Endodermal cell (in vitro differentiated cells): ENCODE data around the gene TMC7. TPM values are rescaled to one million over a fixed set of nuclear protein-coding genes. Genes with fewer than 3 reads are reported as not detected.

ENCODE experiments used
- DNase-seq: peaks from one replicate; pipeline ENCODE4 v3.0.0-alpha.2; 2017
- H3K27ac ChIP-seq: 2 replicates; pipeline ENCODE4 v1.5.1; 2013; ENCODE audit warnings: mild to moderate bottlenecking, low read depth, low read length, moderate library complexity
- H3K27me3 ChIP-seq: 2 replicates; pipeline ENCODE4 v1.6.1; 2013; ENCODE audit warnings: mild to moderate bottlenecking, low read length, moderate library complexity; ENCODE audit not compliant: insufficient read depth, control insufficient read depth, poor library complexity, severe bottlenecking
- H3K36me3 ChIP-seq: 2 replicates; pipeline ENCODE4 v1.7.0; 2013; ENCODE audit warnings: mild to moderate bottlenecking, low read length, moderate library complexity; ENCODE audit not compliant: control insufficient read depth, insufficient read depth
- H3K4me1 ChIP-seq: one replicate; pipeline ENCODE4 v1.7.0; 2013; ENCODE audit warnings: low read length; ENCODE audit not compliant: control insufficient read depth, insufficient read depth
- H3K4me3 ChIP-seq: 2 replicates; pipeline ENCODE4 v1.5.1; 2013; ENCODE audit warnings: mild to moderate bottlenecking, low read length, moderate library complexity
- H3K9ac ChIP-seq: 2 replicates; pipeline ENCODE4 v1.6.1; 2013; ENCODE audit warnings: mild to moderate bottlenecking, low read length, moderate library complexity; ENCODE audit not compliant: poor library complexity, severe bottlenecking; ENCODE audit errors: extremely low read depth
- H3K9me3 ChIP-seq: 2 replicates; pipeline ENCODE4 v1.6.1; 2013; ENCODE audit warnings: mild to moderate bottlenecking, low read length, moderate library complexity; ENCODE audit not compliant: control insufficient read depth
- H3K27ac Mint-ChIP-seq: 2 replicates; pipeline ENCODE4 v1.8.0; 2020; ENCODE audit warnings: mixed read lengths
- H3K27me3 Mint-ChIP-seq: 2 replicates; pipeline ENCODE4 v1.8.0; 2021; ENCODE audit warnings: mild to moderate bottlenecking, mixed read lengths; ENCODE audit not compliant: insufficient read depth
- H3K36me3 Mint-ChIP-seq: 2 replicates; pipeline ENCODE4 v1.8.0; 2020; ENCODE audit warnings: low read depth, mixed read lengths
- H3K4me1 Mint-ChIP-seq: 2 replicates; pipeline ENCODE4 v1.8.0; 2020; ENCODE audit warnings: mixed read lengths
- H3K4me3 Mint-ChIP-seq: 2 replicates; pipeline ENCODE4 v1.8.0; 2020; ENCODE audit warnings: mild to moderate bottlenecking, moderate library complexity, mixed read lengths
- H3K9me3 Mint-ChIP-seq: 2 replicates; pipeline ENCODE4 v1.8.0; 2020; ENCODE audit warnings: mild to moderate bottlenecking, mixed read lengths
- WGBS, 2 experiments: methylation state at CpG; one replicate each; pipeline versions ENCODE4 v1.1.5 to v1.1.7; 2013; ENCODE audit warnings: missing lambda C conversion rate in 2 of 2, mixed read lengths in 1 of 2; ENCODE audit not compliant: insufficient coverage in 1 of 2, insufficient read length in 1 of 2; 5-methylcytosine and 5-hydroxymethylcytosine counted together
- total RNA-seq, 2 donors: library from RNA; stranded (reverse); fragmentation: NEBNext Ultra II Directional in 1 of 2; extraction: Animal tissue kit (Norgen Biotek cat#: 25700) in 1 of 2; gene quantifications; 2 replicates in 1 of 2; 3 replicates in 1 of 2; pipeline ENCODE4 v1.2.1, GENCODE V29; 2021
- TF ChIP-seq, protein P1 (sequence below): fragments of 200-600 bp; sonication (generic); conservative IDR thresholded peaks from 2 replicates; pipeline ENCODE4 v1.5.0; 2021; ENCODE audit warnings: antibody characterized with exemption, mild to moderate bottlenecking

TMC7 gene
- total RNA-seq, 2 donors from 2014 or later: 14.9 to 16.6 TPM

DNA sequence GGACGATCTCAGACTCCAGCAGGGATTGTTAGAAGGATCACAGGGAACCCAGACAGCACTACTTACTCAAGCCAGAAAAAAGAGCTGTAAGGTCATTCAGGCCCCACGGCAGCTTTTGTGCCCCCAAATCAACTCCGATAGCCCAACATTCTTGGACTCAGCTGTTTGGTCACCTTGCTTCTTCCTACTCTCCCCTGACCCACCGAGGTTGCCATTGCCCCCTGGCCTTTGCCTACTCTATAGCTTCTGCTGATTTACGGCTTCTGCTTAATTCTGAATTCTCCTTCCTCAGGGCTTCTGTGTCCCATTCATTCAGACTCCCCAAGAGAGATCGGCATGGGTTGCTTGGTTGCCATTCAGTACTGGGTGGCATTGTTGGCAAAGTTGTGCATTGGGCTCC, 121.4 kb downstream of the TMC7 start:
- TF ChIP-seq, protein P1, sequence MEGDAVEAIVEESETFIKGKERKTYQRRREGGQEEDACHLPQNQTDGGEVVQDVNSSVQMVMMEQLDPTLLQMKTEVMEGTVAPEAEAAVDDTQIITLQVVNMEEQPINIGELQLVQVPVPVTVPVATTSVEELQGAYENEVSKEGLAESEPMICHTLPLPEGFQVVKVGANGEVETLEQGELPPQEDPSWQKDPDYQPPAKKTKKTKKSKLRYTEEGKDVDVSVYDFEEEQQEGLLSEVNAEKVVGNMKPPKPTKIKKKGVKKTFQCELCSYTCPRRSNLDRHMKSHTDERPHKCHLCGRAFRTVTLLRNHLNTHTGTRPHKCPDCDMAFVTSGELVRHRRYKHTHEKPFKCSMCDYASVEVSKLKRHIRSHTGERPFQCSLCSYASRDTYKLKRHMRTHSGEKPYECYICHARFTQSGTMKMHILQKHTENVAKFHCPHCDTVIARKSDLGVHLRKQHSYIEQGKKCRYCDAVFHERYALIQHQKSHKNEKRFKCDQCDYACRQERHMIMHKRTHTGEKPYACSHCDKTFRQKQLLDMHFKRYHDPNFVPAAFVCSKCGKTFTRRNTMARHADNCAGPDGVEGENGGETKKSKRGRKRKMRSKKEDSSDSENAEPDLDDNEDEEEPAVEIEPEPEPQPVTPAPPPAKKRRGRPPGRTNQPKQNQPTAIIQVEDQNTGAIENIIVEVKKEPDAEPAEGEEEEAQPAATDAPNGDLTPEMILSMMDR: no peak
- H3K4me1 Mint-ChIP-seq: peaks cover 9% of the 10 kb centered on the region
- Histone ChIP-seq H3K36me3 (no peaks in the 10 kb centered on the region), H3K9me3 (no peaks in the 10 kb centered on the region), H3K4me3 (no peak overlapping the region), H3K27ac (no peak overlapping the region), H3K4me1 (no peaks in the 10 kb centered on the region), H3K9ac (no peak overlapping the region), H3K27me3 (no peaks in the 10 kb centered on the region)
- no peak overlapping the region for H3K27ac Mint-ChIP-seq
- no peaks in the 10 kb centered on the region for H3K27me3 Mint-ChIP-seq
- H3K9me3 Mint-ChIP-seq: no peaks in the 10 kb centered on the region
- no peak for DNase-seq
- no peaks in the 10 kb centered on the region for H3K36me3 Mint-ChIP-seq
- no peak overlapping the region for H3K4me3 Mint-ChIP-seq
- WGBS, 2 experiments: 90 to 91% methylated on average over 3 to 6 of the region's 6 CpGs

DNA sequence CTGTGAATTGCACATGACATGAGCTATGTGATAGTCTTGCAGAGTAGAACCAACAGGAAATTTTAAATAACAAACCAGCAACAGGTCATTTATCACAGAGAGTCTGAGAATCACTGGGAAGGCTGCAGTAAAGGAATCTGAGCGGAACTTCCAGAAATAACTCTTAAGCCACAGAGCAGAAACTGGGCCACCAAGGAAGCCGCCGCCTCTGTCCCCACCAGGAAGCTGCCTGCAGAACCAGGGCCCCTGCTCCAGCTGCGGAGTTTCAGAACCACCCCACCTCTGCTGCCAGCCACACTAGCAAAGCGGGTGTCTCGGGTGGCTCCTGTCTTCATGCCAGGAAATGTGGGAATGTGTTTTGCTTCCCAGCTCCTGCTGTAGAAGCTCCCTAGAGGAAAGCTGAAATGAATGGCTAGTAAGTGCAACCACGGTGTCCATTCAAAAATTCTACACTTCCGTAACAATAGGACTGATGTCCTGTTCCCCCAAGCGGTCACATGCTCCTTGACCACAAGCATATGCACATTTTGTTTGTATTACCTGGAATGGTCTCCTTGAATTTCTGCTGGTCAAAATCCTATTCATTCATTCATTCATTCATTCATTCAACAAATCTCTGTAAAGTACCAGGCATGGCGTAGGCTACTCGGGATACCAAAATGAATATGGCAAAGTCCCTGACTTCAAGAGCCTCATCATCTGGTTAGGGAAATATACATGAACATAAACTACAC, 122.3 kb downstream of the TMC7 start:
- TF ChIP-seq, protein P1: no peak
- no peaks in the 10 kb centered on the region for H3K27me3 Mint-ChIP-seq
- H3K36me3 Mint-ChIP-seq: no peaks in the 10 kb centered on the region
- Histone ChIP-seq H3K27me3 (no peaks in the 10 kb centered on the region), H3K4me3 (no peak overlapping the region), H3K27ac (no peak overlapping the region), H3K9ac (no peak overlapping the region), H3K36me3 (no peaks in the 10 kb centered on the region), H3K4me1 (no peaks in the 10 kb centered on the region), H3K9me3 (no peaks in the 10 kb centered on the region)
- H3K4me1 Mint-ChIP-seq: peaks cover 9% of the 10 kb centered on the region
- no peak overlapping the region for H3K4me3 Mint-ChIP-seq
- no peak overlapping the region for H3K27ac Mint-ChIP-seq
- 80 to 86% methylated on average over 6 to 11 of the region's 11 CpGs for WGBS, 2 experiments
- DNase-seq: no peak
- H3K9me3 Mint-ChIP-seq: no peaks in the 10 kb centered on the region

DNA sequence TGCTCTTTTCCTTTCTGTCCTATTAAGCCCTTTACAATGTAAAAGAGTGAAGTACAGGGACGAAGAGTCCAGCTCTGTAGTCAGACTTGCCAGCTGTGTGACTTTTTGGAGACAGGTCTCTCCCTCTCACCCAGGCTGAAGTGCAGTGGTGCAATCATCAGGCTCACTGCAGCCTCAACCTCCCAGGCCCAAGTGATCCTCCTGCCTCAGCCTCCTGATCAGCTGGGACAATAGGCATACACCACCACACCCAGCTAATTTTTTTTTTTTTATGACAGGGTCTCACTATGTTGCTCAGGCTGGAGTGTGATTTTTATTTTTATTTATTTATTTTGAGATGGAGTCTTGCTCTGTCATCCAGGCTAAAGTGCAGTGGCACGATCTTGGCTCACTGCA, 122.9 kb downstream of the TMC7 start:
- Mint-ChIP-seq H3K4me3 (no peak overlapping the region), H3K27me3 (no peaks in the 10 kb centered on the region), H3K4me1 (peaks cover 9% of the 10 kb centered on the region), H3K27ac (no peak overlapping the region), H3K9me3 (no peaks in the 10 kb centered on the region), H3K36me3 (no peaks in the 10 kb centered on the region)
- no peaks in the 10 kb centered on the region for H3K9me3 ChIP-seq
- 91 to 100% methylated on average over 1 to 2 of the region's 2 CpGs for WGBS, 2 experiments
- H3K27me3 ChIP-seq: no peaks in the 10 kb centered on the region
- no peak for DNase-seq
- no peaks in the 10 kb centered on the region for H3K4me1 ChIP-seq
- H3K36me3 ChIP-seq: no peaks in the 10 kb centered on the region
- H3K4me3 ChIP-seq: no peak overlapping the region
- TF ChIP-seq, protein P1: no peak
- H3K27ac ChIP-seq: no peak overlapping the region
- H3K9ac ChIP-seq: no peak overlapping the region
